Stimulated activated CD4-positive, alpha-beta T cell treated with anti-CD3 and anti-CD28 coated beads, Interleukin-4, amount 100 ng/mL, for 48 hours (primary cell): ENCODE results near the gene EPHB1.

Source experiments
- DNase-seq, 2 donors: peaks; one replicate each; pipeline ENCODE4 v3.0.0-alpha.2; 2020; ENCODE audit warnings: low read depth in 2 of 2

Gene EPHB1

DNA sequence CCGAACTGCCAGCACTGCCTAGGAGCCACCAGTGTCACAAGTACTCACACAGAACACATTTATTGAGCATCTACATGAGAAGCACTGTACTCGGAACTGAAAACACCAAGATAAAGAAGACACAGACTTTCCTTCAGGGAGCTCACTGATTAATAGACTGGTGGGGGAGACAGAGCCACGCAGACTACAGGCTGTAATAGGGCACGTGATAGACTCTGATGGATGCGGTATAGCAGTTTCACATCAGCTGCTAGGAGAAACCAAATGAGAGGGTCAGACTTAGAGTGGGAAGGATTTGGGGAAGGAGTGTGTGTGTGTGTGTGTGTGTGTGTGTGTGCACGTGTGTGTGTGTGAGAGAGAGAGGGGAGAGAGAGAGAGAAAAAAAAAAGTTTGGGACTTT lies 12.1 kb downstream of the EPHB1 start:
- DNase-seq = no peak

DNA sequence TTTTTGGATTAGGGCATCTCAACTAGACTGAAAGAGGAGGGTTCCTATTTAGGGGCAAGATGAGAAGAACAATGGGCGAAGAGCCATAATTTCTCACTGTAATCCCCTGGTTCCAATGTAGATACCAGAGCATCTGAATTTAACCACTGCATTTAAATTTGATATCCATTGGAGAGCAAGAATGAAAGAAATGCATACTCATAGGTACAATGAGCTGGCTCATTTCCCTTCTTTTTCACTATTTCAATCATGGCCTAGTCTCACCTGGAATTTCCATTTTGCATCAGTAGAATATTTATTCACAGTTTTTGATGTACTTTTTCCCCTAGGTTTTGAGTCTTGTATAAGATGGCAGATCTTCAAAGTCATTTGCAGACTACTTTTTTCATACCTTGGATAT lies 13.8 kb downstream of the EPHB1 start:
- no peak for DNase-seq

DNA sequence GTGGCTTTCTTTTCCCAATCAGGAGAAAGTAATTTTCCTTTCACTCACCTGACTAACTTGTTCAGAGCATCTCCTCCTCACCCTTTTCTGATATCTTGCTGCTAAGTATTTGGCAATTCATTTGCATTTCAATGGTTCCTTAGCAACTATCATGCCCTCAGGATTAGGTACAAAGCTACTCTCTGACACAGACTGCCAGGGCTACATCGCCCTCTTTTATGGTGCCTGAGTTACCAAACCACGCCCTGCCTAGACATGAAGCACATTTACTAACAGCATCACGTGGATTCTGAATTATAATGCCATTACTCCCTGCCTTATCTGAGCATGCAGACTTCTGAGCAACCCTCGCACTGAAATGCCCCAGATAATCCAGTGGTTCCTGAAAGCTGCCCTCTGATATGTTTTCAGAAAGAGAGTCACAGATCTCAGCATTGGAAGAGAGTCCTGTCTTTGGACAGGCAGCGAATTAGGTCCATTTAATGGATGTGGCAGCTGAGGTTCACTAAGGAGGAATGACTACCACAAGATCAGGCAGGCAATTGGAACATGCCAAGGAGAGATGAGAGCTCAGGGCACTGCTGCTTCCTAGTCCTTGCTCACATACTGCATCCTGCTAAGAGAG lies 14.5 kb downstream of the EPHB1 start:
- no peak for DNase-seq

DNA sequence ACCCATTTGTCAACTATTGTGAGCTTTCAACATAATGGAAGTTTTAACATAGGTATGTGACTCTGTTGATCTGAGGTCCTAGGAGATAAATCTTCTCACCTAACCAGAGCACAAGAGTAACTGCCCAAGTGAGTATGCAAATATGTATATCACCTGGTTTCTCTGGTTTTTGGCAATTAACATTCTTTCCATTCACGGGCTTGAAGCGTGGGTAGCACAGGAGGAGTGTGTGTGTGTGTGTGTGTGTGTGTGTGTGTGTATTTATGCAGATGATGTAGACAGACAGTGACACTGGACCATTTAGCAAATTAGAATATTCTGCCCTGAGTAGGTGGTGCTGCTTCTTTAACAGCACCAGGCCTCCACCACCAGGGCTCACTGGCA lies 15.0 kb downstream of the EPHB1 start:
- DNase-seq = no peak

DNA sequence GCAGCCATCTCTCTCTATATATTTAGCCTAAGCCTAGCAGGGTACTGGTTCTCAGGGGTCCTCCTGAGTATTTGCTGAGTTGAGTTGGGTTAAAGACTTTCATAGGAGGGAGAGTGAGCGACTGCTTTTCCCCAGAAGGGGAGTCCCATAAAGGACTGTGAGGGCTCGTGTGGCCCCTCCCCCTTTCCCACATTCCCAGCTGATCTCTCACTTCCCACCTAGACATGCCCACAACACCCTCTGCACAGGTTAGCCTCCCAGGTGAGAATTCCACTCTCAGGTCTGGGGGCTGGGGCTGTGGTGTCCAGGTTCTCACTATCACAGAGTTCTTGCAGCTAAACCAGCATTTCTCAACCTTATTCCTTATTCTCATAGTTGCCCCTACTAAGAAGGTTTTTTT lies 15.8 kb downstream of the EPHB1 start:
- no peak for DNase-seq

DNA sequence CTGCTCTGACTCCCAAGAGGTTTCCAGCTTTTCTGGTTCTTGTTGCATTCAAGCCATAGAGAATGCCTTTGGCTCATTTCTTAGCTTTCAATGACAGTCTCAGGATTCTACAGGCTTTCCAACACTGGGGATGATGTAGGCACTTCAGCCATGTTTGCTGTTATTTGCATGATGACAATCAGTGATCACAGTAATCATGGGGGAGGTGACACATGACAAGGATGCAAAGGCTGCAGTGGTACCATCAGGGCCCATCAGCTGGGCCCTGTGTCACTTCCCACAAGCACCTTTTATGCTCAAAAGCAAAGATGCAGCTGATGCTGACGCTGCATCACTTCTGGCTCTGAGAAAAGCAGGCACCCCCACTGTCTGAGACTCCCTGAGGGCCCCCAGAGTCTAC lies 18.6 kb downstream of the EPHB1 start:
- no peak for DNase-seq

DNA sequence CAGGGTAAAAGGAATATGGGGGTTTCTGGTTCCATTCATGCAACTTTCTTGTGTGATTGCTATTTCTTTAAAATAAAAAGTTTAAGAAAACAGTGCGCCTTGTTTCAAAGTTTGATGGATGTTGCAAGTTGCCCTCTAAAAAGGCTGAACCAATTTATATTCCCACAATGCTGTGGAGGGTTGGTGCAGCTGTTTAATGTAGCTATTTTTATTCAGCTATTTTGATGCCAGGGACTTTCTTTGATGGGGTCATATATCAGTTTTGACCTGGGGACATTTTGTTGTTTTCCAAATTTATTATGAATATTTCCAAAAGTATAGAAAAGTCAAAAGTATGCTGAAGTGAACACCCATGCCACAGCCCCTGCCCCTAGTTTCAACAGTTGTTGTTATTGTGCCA lies 20.5 kb downstream of the EPHB1 start:
- DNase-seq = no peak

DNA sequence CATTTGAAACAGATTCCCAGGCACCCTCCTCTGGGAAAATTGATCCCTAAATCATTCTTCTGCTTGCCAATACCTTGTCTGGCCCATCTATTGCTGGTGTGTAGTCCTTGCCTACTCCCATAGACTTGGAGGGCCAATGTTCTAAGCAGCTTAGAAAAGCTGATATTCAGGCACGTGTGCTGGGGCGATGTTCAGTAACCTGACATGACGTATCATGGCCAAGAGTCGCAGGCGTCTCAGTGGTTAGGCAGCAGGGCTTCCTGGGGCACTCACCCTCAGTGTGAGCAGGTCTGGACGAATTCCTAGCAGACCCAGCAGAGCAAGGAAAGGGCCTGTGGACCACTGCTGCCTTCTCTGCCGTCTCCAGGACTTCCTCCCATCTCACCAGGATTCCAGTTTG lies 21.6 kb downstream of the EPHB1 start:
- DNase-seq = no peak

DNA sequence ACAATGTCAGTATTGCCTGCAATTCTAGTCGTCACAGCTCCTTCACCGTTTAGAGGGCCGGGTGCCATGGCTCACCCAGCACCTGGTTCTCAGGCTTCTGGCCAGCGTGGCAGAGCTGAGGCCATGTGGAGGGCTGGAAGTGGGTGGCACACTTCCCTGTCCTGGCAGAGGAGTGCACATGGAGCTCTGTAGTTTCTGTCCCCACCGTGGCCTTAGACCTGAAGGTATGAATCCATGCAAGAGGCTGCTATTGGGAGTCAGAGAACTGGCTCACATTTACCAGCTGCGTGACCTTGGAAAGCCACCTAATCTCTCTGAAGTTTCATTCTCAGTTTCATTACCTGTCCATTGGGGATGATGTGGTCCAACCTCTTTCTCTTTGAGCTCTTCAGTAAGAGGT lies 22.2 kb downstream of the EPHB1 start:
- no peak for DNase-seq

DNA sequence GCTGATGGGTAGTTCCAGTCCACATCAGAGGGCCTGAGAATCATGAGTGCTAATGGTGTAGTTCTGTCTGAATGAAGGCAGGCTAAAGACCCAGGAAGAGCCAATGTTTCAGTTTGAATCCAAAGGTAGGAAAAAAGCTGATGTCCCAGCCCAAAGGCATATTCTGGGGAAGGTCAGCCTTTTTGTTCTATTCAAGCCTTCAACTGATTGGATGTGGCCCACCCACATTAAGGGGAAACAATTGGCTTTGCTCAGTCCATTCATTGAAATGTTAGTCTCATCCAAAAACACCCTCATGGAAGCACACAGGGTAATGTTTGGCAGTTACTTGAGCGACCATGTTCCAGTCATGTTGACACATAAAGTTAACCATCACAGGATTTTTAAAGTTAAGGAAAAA lies 25.9 kb downstream of the EPHB1 start:
- DNase-seq = no peak

DNA sequence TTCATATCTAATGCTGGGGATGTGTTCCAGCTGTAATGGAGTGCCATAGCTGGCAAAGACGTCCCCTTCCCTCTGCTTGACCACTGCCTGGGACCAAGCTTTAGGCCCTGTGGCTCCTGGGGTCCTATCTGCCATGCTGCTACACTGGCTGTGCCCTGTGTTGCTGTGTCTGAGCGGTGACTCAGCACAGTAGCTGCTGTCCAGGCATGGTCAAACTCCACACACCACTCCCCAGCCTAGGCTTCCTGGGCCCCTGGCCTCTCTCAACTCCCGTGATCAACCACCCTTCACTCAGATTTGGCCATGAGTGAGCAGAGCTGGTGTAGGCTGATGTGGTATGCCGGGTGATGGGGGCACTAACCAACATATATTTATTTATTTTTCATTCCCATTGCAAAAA lies 27.0 kb downstream of the EPHB1 start:
- no peak for DNase-seq

DNA sequence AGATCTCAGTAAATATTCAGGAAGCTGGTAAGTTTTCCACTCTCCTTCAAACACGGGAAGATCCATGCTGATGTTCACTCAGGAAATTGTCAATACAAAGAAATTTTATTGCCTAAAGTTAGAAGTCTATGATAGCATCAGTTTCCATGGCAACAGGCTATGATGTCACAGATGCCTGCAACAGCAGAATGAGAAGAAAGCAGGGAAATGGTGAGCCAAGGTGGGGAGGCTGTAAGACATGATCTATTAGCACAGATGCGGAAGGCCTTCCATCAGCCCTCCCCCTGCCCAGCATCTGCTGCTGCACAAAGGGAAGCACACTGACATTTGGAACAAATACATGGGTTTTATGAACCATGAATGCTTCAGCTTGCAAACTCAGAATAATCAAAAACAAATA lies 28.6 kb downstream of the EPHB1 start:
- no peak for DNase-seq

DNA sequence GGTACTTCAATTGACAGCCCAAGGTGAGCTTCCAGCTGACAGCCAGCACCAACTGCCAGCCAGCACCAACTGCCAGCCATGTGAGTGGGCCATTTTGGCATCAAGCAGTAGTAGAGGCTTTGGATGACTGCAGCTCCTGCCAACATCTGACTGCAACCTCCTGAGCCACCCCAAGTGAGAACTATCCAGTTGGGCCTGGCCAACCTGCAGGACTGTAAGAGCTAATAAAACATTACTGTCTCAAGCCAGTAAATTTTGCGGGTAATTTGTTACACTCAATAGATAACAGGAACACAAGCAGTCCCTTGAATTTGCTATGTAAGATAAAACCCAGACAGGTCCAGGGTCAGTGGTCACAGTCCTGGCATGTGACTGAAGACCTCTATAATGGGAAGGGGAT lies 29.7 kb downstream of the EPHB1 start:
- no peak for DNase-seq

DNA sequence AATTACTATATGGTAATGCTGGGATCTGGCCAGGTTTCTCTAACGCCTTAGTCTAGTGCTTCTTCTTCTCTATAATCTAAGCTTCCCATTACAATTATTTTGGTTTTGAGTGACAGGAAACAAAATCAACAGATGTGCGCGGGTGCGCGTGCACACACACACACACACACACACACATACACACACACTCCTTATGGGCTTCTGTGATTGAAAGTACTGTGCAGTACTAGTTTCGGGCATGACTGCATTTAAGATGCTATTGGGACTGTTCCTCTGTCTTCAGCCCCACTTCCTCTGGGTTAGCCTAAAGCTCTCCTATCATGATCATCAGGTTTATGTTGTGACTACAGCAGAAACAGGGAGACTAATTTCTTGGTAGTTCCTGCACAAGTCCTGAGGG lies 32.2 kb downstream of the EPHB1 start:
- no peak for DNase-seq

DNA sequence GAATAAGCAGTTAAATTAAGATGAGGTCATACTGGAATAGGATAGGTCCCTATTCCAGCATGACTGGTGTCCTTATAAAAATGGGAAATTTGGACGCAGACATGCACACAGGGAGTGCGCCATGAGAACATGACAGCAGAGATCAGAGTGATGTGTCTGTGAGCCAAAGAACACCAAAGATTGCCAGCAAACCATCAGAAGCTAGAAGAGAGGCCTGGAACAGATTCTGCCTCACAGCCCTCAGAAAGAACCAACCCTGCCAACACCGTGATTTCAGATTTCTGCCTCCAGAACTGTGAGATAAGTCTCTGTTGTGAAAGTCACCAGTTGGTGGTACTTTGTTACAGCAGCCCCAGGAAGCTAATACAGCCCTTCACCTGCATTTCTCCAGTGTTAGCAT lies 34.7 kb downstream of the EPHB1 start:
- DNase-seq = no peak

DNA sequence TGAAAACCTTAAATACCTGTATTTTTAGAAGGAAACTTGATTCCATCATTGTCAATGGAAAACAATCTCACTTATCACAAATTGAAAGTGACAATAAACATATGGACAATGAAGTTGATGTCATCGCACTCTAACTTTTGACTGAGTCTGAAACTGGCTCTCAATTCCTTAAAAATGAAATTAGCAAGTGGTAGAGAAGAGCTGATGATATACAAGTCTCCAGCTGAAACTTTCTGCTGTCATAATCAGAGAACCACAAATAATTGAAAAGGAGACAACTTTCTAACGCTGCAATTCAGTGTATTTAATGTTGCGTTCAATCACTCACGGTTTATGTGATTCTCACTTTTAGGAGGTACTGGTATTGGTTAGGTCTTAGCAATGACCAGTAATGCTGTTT lies 37.5 kb downstream of the EPHB1 start:
- DNase-seq = no peak

DNA sequence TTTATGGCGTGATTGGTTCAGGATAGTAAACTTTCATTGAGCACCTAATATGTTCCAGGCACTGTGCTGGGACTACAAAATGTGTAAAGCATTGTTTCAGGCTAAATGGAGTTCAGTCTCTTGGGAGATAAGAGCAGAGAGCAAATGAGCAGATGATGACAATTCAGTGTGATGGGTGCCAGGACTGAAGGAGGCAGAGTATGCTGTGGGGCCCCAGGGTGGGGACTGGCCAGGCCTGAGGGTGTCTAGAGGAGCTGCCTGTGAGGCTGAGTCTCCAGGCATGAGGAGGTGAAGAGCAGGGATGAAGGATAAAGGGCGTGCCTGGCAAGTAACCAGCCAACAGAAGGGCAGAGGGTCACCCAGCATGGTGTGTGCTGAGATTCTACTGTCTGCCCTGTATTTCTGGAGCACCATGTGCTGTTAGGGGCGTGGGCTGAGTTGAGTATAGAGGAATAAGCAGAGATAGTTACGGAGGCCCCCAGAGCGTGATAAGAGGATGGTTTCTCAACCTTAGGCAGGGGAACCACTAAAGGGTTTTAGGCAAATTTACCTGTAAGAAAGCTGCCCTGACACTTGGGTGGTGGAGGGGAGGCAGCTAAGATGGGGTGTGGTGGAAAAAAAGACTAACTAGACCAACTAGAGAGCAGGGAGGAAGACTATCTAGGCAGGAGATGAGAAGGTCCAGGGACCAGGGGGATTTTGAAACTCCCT lies 38.5 kb downstream of the EPHB1 start:
- DNase-seq = no peak

DNA sequence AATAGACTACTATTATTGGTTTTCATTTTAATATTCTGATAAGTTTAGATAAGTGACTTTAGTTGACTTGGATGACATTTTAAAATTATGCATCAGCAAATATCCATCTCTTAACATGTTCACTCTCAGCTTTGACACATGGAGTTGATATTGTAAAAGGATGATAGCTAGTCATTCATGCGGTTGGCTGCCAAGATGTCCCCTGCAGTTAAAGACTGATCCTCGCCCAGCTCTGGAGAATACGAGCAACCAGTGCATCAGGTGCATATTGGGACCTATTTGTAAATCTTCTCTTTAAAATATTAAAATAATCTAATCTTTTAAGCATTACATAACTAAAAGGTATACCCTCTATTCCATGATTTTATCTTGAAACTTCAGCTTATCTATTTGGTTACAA lies 41.9 kb downstream of the EPHB1 start:
- DNase-seq = no peak

DNA sequence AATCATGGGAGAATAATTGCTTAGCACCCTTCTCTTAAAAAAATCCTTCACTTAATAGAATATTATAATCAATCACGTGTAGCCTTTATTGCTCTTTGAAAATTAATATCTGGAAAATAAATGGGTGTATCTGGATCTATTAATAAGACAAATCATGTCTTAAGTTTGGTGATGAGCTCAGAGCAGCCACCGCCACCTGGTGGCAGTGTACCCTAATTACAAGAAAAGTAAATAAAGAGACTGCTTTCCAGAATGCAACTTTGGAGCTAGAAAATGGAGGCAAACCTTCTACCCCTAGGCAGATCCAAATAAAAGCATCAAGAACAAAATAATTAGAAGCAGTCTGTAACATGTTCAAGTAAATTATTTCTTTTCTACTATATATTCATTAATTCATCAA lies 43.5 kb downstream of the EPHB1 start:
- no peak for DNase-seq

DNA sequence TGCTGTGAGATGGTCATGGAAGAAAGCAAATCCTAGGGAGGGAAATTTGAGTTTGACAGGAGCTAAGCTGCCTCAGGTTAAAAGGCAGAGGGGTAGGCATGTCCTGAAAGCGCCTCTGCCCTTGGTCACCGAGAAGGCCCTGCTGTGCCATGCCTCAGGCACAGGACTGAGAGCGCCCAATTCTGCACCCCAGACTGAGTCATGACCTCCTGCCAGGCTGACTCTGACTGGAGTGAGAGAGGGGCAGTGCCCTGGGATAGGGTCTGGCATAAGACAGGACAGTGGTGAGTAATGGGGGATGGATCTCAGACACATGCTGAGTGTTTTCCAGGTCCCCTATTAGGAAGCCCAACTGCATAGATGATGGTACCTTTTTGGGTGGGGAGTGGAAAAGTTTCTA lies 44.4 kb downstream of the EPHB1 start:
- no peak for DNase-seq

DNA sequence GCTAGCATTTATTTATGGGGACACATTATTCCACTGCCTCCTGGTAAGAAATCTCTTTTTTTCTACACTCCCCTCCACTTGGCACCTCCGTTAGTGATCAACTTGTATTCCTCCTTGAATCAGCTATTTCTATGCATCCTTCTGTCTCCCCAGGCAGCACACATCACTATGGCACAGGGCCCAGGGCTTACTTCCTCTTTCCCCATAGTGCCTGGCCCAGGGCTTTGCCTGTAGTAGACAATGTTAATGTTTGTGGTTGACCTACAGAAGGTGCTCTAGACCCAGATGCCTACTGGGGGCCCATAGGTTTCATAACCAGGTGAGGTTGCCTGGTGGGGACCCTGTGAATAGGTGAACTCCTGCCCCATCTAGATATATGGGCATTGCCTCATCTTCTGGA lies 44.9 kb downstream of the EPHB1 start:
- no peak for DNase-seq

DNA sequence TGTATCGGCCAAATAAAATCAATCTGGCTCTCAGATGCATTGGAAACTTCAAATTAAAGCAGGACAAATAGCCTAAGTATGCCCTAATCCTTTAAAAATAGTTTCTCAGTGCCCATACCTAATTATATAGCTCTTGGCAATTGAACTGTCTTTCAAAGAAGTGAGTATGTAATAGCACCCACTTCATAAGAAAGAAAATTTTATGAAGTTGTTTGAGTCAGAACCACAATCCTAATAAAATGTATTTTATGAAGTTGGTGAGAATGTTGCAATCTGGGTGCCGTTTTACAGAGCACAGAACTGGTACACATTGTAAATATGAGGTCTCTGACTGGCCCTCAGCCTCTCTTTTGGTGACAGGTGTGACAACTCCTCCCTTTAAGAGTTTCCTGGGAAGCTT lies 45.4 kb downstream of the EPHB1 start:
- no peak for DNase-seq

DNA sequence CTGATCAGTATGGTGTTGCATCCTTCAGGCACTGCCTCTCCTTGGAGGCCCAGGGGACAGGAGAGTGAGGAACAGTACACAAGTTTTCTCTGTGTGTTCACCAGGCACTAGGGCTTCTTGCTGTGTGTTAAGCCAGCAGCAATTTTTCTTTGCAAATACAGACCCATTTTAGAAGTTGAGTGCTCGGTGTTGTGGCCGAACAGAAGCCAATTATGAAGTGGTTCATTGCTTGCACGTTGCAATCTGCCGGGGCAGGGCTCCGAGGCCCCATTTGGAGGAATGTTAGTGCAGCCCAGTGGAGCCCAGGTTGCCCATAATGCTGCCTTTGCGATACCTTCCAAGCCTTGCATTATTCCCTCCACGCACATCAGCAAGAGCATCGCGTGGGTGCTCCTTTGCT lies 51.0 kb downstream of the EPHB1 start:
- DNase-seq = no peak

DNA sequence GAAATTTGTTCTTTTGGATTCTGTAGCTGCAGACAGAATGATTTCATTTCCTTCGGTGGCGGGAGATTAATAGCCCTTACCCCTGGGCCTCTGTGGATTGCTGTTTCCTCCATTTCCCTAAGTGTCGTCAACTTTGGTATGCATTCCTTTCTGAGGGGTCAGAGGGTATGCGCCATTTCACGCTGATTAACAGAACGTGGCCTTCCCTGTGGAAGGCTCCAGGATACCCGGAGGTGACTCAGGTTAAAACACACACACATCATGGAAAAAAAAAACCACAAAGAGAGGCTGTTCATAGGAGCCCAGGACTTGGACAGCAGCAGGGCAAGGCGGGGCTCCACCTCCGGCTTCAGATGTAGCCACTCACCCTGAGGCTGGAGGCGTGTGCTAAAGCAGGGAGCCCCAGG lies 51.9 kb downstream of the EPHB1 start:
- no peak for DNase-seq
